HK-2 (cell line): ENCODE results near the gene FGF14.
"Not testable (repeated sequence)": the region's sequence is repeated elsewhere in the genome, so short reads cannot be mapped to it uniquely, and the experiment has no call there.

Source experiments
- DNase-seq: peaks from one replicate; pipeline ENCODE4 v3.0.0-alpha.2; 2018; ENCODE audit not compliant: unreplicated experiment

FGF14 gene

GRCh38 chr13:101868585-101869469, 533.0 kb downstream of the FGF14 start:
- DNase-seq, result no peak

- DNase-seq, result no peak
These were observed 534.8 kb downstream of the FGF14 start for GRCh38 chr13:101866889-101867581.

DNA sequence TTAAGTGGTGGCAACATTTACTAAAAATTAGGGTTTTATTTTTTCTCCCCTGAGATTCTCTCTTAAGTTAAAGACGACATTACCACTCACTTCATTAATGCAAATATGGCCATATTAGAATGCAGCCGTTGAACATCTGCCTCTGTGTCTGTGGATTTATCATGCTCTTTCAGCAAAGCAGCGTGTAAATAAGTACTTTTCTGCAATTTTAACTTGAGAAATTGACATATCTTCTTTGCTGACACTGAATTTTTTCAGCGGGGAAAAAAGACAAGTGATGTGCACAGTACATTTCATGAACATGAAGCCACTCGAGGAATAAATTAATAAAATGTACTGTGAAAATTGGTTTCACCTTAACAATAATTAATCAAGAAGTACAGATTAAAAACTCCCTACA, 543.0 kb downstream of the FGF14 start:
- no peak for DNase-seq

DNA sequence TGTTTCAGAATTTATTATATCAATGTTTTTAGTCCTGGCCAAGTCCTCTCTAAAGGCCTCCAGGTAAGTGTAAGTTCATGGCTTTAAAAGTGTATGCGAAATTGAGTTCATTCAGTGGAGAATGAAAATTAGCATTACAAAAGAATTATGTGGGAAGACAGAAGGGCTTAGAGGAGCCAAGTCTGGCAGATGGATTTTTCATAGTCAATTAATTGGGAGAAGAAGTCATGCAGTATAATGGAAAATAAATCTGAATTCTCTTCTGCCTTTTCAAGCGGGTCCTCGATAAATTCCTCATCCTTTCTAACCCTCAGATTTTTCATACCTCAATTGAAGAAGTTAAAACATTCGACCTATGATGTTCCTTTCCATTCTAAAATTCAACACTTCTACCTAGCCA, 555.1 kb downstream of the FGF14 start:
- no peak for DNase-seq

DNA sequence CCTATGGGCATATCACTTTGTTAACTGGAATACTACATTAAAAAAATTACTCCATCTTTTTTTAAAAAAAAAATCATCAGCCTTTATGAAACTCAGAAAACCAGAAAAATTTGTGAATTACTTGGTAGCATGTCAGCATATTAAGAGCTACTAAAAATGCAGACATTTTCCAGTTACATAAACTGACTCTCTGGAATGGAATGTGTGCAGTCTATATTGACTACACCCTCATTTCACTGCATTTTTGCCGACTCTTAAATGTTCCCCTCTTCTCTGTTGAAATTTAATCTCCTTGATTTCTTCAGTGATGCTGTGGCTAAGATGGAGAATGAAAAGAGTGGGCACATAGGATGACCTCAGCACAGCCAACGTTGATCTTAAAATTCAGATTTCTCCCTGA, 555.6 kb downstream of the FGF14 start:
- DNase-seq, result no peak

DNA sequence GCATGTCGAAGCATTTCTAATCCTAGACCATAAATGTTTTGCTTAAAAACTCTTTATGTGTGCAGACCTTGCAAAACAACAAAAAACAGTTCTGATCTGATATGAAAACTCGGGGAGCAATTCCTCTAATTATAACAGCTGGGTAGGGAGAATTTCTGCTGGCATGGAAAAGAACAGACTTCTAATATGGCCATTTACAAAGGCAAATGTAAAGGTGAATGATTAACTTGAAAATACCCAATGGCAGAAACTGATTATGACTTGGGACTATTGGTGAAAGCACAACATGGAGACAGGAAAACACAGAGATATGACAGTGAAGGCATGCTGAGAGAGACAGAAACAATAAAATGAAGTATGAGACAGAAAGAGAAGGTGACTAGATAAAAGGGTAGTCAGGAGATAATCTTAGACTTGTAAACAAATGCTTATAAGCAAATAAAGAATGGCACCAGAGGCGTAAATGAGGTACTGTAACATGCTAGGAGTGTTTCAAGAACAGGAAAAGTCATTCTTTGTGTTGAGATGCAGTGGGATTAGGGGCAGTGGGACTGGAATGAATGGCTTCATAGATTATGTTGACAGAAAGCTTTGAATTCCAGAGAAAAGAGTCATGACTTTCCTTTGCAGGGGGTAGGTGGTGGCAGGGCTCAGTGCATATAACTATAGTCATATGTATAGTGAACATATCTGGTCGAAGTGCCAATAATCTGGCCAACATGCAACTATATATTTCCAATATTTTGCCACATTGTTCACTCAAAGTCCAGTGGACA, 556.4 kb downstream of the FGF14 start:
- peak; percentile 6 for DNase-seq

GRCh38 chr13:101841698-101842097, 560.1 kb downstream of the FGF14 start:
- no peak for DNase-seq

DNA sequence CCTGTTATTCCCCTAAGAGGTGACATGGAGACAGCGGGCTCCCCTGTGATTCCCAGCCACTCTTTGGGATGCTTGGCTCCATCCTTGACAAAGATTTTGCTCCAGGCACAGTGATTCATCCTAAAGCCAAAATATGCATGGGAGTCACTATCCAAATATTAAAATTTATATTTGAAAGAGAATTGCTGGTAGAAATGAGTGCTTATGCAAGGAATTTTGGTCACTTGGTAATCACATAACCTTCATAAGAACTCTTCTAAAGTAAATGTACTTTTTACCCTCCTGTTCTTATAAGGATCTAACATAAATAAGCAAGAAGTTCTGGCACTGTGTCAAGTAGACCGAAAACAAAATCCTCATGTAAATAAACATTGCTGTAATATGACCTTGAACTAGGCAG, 563.5 kb downstream of the FGF14 start:
- no peak for DNase-seq

- DNase-seq, result not testable (repeated sequence)
These were observed 564.1 kb downstream of the FGF14 start for GRCh38 chr13:101837778-101838177.

GRCh38 chr13:101837288-101837687, 564.6 kb downstream of the FGF14 start:
- DNase-seq, result no peak

GRCh38 chr13:101835920-101836319, 565.9 kb downstream of the FGF14 start:
- DNase-seq, result no peak

GRCh38 chr13:101833671-101834070, 568.2 kb downstream of the FGF14 start:
- no peak for DNase-seq

GRCh38 chr13:101830035-101830434, 571.8 kb downstream of the FGF14 start:
- DNase-seq, result no peak

GRCh38 chr13:101829484-101829883, 572.4 kb downstream of the FGF14 start:
- no peak for DNase-seq

DNA sequence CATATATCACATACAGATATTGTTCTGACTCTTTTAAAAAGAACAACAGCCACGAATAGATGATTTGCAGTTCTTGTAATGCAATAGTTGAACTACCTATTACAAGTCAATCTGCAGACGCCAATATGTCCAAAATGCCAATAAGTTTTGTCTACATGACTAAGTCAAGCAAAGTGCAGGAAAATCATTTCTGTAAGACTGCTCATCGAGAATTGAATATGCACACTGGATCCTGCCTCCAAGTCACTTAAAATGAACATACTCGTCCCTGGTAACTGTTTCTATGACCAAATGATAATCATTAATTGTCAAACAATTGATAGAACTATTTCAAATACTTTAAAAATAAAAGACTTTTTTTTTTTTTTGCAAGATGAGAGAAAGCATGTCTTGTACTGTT, 573.7 kb downstream of the FGF14 start:
- DNase-seq, result no peak

GRCh38 chr13:101817898-101818297, 584.0 kb downstream of the FGF14 start:
- DNase-seq, result no peak

- DNase-seq, result no peak
These were observed 590.0 kb downstream of the FGF14 start for GRCh38 chr13:101811881-101812280.

DNA sequence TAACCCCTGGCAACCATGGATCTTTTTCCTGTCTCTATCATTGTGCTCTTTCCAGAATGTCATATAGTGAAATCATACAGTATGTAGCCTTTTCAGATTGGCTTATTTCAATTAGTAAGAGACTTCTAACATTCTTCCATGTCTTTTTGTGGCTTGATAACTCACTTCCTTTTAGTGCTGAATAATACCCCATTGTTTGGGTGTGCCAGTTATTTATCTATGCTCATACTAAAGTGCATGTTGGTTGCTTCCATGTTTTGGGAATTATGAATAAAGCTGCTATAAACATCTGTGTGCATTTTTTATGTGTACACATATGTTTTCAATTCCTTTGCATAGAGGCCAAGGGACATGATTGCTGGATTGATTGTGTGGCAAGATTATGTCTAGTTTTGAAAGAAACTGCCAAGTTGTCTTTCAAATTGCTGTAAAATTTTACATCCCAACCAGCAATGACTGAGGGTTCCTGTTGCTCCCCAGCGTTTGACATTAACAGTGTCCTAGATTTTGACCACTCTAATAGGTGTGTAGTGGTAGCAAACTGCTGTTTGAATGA, 590.5 kb downstream of the FGF14 start:
- DNase-seq, result no peak

DNA sequence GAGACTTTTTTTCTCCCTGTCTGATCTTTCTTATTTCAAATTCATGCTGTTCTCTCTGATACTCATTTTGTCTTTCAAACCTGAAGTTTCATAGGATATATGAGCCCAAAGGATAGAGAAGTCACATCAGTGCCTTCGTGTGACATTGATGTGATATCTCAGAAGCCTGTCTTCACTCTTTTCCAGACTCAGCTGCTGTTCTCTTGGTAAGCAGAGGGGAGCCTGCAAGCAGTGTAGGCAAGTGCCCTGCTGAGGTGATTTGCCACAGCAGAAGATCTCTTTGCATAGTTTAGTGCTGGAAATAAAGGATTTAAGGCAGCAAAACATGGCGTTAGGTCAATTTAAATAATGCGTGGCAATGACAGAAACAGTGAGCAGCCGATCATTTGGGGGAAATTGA, 602.7 kb downstream of the FGF14 start:
- no peak for DNase-seq

GRCh38 chr13:101798437-101798836, 603.4 kb downstream of the FGF14 start:
- DNase-seq, result no peak

- DNase-seq, result no peak
These were observed 606.4 kb downstream of the FGF14 start for GRCh38 chr13:101795460-101795859.

DNA sequence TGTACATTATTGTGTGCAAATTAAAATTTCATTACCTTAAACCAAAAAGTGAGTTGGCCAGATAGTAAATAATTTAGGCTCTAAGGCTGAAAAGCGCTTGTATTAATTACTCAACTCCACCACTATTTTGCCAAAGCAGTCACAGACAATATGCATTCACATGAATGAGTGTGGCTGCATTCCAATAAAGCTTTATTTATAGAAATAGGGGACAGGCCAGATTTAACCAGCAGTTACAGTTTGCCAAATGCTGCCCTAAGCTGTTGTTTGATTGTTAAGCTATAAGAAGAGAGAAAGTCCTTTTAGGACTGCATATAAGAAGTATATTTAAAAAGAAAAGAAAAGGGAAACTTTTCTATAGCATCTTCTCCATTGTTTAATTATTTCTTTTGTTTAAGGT, 606.8 kb downstream of the FGF14 start:
- DNase-seq, result no peak
